Colon (tissue), 2 donors: ENCODE data around the gene ELOVL5.
"Not testable (repeated sequence)": the region's sequence is repeated elsewhere in the genome, so short reads cannot be mapped to it uniquely, and the experiment has no call there.

Source experiments
- FAIRE-seq: peaks from 2 replicates; lab custom pipeline; 2012; peaks lifted over from hg19 to GRCh38; lab: Jason Lieb, UNC
- donor health status: control.
- donor health status: control.

Gene ELOVL5

DNA sequence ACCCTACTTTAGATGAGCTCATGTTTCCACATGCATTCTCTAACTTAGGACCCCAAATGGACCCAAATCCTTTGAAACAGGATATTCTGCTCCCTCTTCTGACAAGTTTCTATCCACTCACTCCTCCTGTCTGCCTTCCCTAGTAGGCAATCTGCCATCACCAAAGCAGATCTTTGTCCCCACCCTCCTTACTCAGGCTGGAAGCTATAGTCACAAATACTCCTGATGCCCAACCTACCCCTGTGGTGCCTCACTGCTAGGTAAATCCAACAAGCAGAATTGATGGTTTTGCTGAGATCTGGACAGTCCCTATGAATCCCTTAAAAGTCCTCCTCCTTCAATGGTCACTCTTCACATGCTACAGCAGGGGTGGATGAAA lies 21.7 kb downstream of the ELOVL5 start:
- FAIRE-seq: no peak

DNA sequence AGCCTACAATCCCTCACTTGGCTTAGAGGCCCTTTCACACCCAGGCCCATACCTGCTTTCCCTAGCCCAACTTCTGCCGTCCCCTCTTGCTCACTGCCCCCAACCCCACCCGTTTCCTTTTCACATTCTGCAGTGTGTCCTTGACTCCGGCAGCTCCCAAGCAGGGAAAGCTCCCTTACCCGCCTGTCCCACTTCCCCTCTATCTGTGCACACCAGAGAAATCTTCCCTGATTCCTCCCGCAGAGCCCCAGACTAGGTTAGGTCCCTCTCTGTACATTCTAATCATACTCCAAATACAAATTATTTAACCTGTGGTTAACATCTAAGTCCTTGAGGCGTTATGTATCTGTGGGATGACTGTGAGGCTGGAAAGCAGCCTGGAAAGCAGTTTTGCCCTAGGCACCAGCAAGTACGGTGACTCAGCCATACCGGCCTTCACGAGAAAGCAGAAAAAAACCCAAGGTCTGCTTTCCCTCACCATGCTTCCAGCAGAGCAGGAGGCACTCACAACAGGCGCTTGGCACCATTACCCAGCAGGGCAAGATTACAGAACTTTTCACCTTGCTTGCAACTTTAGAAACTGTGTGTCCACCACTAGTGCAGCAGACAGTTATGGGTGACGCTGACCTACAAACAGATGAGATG lies 22.3 kb downstream of the ELOVL5 start:
- no peak for FAIRE-seq

DNA sequence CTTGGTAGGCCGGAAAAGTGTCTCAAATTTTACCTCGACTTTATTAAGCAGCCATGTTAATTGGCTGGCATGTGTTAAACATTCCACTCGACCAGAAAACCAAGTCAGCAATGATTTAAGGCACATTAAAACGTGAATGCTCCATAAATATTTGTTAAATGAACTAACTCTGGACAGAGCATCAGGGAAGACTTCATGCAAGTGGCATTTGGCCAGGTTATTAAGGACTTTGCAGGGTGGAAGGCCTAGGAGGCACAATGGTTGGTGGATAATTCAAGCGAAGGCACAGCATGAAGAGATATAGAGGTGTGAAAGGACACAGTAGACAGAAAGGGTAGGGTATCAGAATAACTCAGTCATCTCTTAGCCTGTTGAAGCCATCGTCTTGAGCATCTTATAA lies 23.0 kb downstream of the ELOVL5 start:
- FAIRE-seq: no peak

DNA sequence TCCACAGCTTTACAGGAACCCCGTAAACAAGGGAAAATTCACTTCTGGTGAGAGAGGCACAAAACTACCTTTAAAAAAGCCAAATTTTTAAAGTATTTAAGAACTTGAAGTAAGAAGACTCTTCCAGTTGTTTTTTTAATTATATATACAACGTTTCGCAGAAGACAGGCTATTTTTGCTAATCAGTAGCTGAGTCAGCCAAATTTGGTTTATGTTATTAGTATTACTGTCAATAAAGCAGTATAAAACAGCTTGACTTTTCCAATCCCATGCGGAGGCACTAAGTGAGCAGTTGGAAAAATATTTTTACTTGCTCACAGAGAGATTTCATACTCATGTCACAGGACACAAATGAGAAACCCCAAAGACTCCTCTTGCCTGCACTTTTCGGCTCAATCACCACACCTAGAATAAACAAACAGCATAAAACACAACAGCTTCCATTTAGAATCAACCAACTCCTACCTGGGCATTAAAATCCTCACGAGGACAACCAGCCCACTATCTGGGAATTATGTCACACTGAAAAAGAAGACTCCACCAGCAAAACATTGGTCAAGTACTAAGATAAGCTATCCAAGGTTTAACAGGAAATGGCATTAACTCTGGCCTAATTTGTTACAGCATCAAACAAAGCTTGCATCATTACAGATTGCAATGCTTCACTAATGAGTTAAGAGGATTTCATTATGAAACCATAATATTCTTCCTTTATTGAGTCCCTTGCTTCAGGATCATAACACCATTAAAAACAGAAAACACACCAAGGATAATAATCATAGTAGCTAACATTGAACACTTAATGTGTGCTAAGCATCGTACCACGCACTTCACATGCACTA lies 26.3 kb downstream of the ELOVL5 start:
- no peak for FAIRE-seq

DNA sequence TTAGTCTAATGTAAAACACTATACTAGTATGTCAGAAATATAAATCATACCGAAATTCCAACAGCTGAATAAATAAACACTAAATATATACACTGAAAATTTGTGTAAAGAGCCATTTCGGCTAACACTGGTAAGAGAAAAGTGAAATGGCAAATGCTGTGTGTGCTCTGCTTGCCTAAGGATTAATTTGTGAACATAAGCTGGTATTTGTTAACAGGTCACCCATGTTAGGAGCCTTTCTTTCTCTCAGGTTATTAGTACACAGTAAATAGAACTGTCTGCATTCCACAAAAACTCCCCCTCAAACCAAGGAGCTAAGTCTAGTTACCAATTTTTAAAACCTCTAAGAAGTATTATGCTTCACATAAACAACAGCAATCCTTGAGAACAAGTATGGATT lies 27.0 kb downstream of the ELOVL5 start:
- no peak for FAIRE-seq

DNA sequence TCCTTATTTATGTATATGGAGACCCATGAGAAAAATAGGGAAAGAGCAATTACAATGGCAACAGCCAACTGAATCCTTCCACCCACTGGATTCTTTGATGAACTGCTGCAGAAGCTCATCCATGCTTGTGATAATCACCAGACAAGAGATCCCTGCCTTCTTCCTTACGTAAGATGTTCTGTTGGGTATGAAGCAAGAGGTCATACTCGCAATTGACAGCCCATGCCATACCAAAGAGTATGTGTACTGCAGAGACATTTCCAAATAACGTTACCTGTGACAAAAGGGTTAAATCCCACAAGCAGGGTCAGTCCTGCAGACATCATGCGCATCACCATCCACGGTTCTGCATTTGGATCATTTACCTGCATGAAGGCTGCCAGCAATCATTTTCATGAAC lies 27.8 kb downstream of the ELOVL5 start:
- FAIRE-seq: no peak

DNA sequence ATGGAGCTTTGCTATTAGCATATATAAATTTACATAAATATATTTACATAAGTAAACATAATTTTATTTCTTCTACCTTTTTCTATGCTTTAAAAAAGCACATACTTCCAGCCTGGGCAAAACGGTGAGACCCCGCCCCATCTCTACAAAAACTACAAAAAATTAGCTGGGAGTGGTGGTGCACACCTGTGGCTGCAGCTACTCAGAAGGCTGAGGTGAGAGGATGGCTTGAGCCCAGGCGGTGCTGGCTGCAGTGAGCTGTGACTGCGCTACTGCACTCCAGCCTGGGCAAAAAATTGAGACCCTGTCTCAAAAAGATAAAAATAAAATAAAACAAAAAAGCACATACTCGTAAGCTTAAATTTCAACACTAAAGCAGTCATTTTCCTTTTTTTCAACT lies 30.3 kb downstream of the ELOVL5 start:
- FAIRE-seq: no peak

DNA sequence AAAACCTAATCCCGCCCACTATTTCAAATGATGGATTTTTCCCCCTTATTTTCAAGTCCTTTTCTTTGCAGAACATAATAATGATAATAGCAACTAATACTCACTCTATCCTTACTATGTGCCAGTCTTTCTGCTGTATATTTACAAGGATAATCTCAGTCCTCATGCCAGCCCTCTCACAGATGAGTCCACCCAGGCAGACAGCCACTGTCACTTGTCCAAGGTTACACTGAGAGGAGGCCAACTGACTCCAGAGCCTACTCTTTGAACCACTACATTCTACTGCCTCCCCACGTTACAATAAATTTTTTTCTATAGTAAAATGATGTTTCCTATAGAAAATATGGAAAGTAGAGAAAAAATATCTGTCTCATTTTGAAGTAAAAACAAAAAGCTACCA lies 30.9 kb downstream of the ELOVL5 start:
- no peak for FAIRE-seq

DNA sequence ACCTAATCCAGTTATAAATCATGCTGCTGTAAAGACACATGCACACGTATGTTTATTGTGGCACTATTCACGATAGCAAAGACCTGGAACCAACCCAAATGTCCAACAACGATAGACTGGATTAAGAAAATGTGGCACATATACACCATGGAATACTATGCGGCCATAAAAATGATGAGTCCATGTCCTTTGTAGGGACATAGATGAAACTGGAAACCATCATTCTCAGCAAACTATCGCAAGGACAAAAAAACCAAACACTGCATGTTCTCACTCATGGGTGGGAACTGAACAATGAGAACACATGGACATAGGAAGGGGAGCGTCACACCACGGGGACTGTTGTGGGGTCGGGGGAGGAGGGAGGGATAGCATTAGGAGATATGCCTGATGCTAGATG lies 31.5 kb downstream of the ELOVL5 start:
- not testable (repeated sequence) for FAIRE-seq

DNA sequence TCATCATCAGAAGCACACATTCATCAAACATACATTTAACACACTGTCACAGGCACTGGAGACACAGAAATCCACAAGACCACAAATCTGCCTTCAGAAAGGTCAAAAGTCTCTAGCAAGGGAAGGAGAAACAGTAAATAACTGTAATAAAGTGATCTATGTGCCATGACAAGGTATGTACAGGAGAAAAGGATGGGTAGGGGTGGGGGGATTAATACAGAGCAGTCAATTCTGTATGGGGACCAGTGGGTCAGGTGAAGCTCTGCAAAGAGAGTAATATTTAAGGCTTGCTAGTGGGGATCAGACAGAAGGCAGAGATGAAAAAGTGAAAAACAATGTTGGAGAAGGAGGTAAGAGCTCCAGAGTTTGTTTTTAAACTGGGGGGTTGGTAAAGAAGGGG lies 32.6 kb downstream of the ELOVL5 start:
- no peak for FAIRE-seq

DNA sequence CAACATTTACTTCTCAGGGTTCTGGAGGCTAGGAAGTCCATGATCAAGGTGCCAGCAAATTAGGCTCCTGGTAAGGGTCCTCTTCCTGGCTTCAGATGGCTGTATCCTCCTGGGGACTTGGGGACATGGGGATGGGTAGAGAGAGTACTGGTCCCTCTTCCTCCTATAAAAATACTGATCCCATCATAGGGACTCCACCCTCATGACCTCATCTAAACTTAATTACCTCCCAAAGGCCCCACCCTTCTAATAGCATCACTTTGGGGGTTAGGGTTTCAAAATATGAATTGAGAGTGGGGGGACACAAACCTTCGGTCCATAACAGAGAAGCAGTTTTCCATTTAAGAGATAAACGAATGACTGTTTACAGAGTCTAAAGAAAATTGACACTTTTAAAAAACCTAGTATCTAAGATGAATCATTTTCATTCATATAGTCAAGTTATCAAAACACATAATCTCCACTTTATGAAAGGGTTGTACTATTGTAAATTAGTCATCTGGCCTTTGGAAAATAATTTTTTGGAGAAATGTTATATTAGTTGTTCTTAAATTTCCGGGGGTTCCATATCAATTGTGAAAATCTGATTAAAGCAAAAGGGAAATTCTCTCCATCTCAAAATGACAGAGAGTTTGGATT lies 33.5 kb downstream of the ELOVL5 start:
- FAIRE-seq: no peak

DNA sequence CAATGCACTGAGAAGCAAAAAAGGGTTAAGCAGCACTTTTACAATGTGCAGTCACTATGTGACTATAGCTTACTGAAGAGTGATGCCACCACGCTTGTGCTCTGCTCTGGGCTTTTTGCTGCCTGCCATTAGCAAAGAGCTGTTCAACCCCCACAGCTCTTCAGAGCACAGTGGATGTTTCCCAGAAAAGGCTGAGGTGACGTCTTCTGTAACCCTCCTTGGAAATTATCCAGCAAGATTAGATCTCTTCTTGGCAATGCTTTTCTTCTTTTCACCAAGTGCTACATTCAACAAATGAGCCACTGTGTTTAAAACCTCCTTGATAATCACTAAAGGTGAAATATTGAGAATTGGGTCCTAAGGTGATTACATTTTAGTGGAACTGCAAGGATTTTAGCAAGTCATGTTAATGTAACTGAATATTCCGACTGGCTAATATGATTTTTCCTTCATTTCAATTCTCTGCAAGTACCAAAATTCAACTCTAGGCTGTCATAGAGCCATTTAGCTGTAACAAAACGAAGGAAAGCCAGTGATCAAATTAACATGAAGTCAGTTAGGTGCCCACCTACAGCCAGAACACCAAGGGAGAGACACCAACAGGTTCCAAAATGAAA lies 34.9 kb downstream of the ELOVL5 start:
- FAIRE-seq: no peak

DNA sequence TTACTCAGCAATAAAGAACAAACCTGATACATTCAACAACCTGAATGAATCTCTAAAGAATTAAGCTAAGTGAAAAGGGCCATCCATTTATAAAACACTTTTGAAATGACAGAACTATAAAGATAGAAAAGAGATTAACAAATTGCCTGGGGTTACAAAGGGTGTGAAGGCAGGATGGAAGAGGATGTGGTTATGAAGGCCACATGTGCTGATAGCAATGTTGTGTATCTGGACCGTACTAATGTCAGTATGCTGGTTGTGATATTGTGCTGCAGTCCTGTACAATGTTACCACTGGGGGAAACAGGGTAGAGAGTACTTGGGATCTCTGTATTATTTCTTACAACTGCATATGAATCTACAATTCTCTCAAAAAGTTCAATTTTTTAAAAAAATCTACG lies 36.4 kb downstream of the ELOVL5 start:
- no peak for FAIRE-seq

DNA sequence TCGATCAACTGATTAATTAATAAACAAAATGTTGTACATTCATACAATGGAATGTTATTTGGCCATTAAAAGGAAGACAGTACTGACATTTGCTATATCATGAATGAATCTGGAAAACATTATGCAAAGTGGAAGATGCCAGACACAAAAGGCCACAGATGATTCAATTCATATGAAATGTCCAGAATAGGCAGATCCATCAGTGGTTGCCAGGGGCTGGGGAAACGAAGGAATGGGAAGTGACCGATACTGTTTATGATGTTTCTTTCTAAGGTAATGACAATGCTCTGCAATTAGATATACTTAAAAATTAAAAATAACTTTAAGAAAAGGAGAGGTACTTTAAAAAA lies 37.2 kb downstream of the ELOVL5 start:
- FAIRE-seq: no peak

DNA sequence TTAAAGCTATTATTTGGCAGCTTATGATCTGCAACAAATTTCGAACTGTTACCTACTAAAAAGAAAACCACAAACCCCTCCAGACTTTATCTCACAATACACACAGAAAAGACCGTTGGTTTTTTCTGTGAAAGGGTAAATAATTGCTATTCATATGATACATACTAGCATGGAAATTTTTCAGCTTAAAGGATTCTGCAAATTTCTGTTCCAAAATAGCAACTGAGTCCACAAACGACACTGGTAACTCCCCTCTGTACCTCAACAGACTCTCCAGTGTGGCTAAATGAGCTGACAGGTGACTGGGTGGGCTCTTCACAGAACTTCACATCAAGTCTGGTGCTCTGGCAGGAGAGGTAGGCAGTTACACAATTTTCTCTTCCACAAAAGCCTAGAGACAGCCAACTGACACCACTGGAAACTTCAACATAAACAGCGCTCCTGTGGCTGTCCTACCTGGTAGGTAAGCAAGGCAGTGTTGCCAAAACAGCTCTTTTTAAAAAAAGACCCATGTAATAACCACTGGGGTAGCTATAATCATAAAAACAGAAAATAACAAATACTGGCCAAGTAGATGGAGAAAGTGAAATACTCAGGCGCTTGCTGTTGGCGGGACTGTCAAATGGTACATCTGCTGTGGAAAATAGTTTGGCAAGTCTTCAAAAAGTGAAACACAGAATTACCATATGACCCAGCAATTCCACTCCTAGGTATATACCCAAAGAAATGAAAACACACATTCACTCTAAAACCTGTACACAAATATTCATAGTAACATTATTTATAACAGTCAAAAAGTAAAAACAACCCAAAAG lies 37.8 kb downstream of the ELOVL5 start:
- no peak for FAIRE-seq

DNA sequence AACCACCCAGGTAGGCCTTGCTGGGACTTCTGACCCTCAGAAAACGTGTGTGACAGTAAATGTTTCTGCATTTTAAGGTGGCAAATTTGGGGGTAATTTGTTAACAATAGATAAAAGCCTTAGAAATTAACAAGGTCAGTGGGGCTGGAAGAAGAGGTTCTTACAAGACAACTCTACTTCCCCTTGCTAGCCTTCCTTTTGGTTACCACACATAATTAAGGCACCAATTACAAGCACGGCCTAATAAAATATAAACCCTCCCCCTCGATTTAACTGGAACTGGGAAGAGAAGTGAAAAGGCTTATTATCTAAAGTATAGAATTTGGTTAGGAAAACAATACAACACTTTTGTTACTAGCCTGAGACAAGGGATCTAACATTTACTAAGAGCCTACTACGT lies 38.8 kb downstream of the ELOVL5 start:
- no peak for FAIRE-seq

DNA sequence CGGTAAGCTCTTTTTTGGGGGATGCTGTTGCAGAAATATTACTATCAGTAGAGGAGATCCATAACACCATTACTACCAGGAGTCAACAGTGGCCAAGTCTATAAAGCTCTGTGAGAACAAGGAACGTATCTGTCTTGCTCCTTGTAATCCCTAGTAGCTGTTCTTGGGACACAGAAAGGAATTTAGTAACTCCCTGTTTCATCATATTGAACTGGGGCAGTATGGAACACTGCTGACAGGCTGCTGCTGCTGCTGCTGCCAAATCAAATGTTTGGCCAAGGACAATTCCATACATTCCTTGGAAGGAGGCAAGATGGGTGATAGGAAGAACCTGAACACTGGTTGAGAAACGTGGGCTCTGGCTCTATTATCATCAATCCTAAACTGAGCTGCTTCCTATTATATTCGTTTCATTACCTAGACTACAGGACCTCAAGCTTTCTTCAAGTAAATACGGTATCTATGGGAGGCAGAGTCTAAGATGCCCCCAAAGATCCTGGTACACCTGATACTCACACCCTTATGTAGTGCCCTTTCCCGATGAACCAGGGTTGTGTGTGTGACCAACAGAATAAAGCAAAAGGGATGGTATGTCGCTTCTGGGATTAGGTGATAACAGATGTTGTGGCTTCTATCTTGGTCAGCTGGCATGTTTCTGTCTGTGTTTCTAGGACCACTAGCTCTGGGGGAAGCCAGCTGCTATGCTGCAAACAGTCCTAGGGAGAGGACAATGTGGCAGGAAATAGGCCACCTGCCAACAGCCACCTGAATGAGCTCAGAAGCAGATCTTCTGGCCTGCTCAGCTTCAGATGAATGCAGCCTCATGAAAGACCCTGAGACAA lies 39.5 kb downstream of the ELOVL5 start:
- no peak for FAIRE-seq

DNA sequence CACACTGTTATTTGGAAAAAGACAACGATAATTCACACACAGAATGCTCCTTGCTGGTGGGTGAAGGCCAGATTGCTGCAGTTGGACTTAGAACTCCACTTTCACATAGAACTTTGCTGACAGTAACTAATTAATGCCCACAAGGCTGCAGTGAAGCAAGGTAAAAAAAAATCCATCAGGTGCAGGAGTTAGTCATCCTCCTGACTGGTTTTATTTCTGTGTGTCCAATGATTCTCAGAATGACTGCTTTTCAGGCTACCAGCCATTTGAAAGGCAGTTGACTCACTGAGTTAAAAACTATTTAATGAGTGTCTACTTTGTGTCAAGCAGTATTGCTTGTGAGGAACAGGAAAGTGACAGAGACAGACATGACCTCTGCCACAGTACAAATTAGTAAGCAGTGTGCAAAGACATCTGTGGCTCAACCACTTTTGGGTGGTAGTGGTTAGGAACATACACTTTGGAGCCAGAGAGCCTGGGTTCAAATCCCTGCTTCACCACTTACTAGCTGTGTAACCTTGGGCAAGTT lies 41.9 kb downstream of the ELOVL5 start:
- no peak for FAIRE-seq

DNA sequence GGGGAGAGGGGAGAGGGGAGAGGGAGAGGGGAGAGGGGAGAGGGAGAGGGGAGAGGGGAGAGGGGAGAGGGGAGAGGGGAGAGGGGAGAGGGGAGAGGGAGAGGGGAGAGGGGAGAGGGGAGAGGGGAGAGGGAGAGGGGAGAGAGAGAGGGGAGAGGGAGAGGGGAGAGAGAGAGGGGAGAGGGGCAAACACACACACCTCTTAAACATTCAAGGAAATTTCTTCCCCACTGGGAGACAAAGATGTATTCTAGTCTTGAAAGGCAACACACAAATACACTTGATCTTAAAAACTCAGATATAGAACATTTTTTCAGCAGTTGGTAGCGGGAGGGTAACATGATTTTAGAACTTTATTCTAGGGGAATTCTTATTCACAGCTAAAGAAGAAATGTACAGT lies 42.5 kb downstream of the ELOVL5 start:
- FAIRE-seq: not testable (repeated sequence)

DNA sequence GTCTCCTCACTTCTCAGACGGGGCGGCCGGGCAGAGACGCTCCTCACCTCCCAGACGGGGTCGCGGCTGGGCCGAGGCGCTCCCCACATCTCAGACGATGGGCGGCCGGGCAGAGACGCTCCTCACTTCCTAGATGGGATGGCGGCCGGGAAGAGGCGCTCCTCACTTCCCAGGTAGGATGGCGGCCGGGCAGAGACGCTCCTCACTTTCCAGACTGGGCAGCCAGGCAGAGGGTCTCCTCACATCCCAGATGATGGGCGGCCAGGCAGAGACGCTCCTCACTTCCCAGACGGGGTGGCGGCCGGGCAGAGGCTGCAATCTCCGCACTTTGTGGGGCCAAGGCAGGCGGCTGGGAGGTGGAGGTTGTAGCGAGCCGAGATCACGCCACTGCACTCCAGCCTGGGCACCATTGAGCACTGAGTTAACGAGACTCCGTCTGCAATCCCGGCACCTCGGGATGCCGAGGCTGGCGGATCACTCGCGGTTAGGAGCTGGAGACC lies 43.2 kb downstream of the ELOVL5 start:
- not testable (repeated sequence) for FAIRE-seq

DNA sequence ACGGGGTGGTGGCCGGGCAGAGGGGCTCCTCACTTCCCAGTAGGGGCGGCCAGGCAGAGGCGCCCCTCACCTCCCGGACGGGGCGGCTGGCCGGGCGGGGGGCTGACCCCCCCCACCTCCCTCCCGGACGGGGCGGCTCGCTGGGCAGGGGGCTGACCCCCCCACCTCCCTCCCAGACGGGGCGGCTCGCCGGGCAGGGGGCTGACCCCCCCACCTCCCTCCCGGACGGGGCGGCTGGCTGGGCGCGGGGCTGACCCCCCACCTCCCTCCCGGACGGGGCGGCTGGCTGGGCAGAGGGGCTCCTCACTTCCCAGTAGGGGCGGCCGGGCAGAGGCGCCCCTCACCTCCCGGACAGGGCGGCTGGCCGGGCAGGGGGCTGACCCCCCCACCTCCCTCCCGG lies 43.8 kb downstream of the ELOVL5 start:
- not testable (repeated sequence) for FAIRE-seq
